GM12878 (cell line): Measurements from ENCODE around the gene CEP128. TPM values are rescaled to one million over a fixed set of nuclear protein-coding genes. Genes with fewer than 3 reads are reported as not detected.

Source experiments
- ATAC-seq: fragments of 200-7000 bp; cut with Tn5 transposase; 3 replicates; pipeline ENCODE4 v1.9.1; 2020; ENCODE audit warnings: mild to moderate bottlenecking, moderate library complexity
- BruUV-seq: library from RNA; stranded (reverse); fragments of 400-500 nt; replicated peaks from 2 replicates; lab custom pipeline; 2021; lab: Mats Ljungman, UMichigan
- CTCF ChIA-PET: fragments of 300-600 bp; sonication (Branson Sonifier 250); formaldehyde crosslinking; extraction: SDS; loops from one replicate; lab custom pipeline; 2021; ENCODE audit warnings: inconsistent platforms; lab: Yijun Ruan, JAX
- POLR2A ChIA-PET: fragments of 350-600 bp; formaldehyde crosslinking; extraction: SDS; loops from one replicate; lab custom pipeline; 2021; ENCODE audit warnings: inconsistent platforms; lab: Charles Lee
- RAD21 ChIA-PET: fragments of 300-600 bp; sonication (Branson Sonifier 250); formaldehyde crosslinking; loops from one replicate; lab custom pipeline; 2023; ENCODE audit warnings: antibody characterized with exemption; ENCODE audit not compliant: unreplicated experiment; lab: Charles Lee
- SMC1A ChIA-PET: fragments of 300-600 bp; sonication (Branson Sonifier 250); formaldehyde crosslinking; loops from one replicate; lab custom pipeline; 2023; ENCODE audit not compliant: unreplicated experiment, uncharacterized antibody; lab: Charles Lee
- DNase-seq: peaks from one replicate; pipeline ENCODE4 v3.0.0-alpha.2; 2011; ENCODE audit warnings: low read depth, low spot score
- FAIRE-seq: peaks from 3 replicates; lab custom pipeline; 2011; peaks lifted over from hg19 to GRCh38; lab: Jason Lieb, UNC
- H2AFZ ChIP-seq: 2 replicates; pipeline ENCODE4 v1.6.0; 2011; ENCODE audit warnings: low read depth, low read length, control low read depth; ENCODE audit not compliant: control insufficient read depth
- H3K27ac ChIP-seq: 2 replicates; pipeline ENCODE4 v1.5.1; 2011; ENCODE audit warnings: control low read depth; ENCODE audit not compliant: control insufficient read depth, insufficient read depth
- H3K27me3 ChIP-seq, 2 experiments: replicated peaks in 1 of 2; 2 replicates each; pipeline versions ENCODE4 v1.6.0 to v1.6.1; 2011; ENCODE audit warnings: low read length in 1 of 2; ENCODE audit not compliant: control insufficient read depth in 2 of 2, insufficient read depth in 2 of 2
- H3K36me3 ChIP-seq, 2 experiments: 2 replicates each; pipeline ENCODE4 v1.5.1; 2011; ENCODE audit warnings: low read length in 1 of 2; ENCODE audit not compliant: control insufficient read depth in 2 of 2, insufficient read depth in 2 of 2
- H3K4me1 ChIP-seq: 2 replicates; pipeline ENCODE4 v1.6.1; 2011; ENCODE audit warnings: mild to moderate bottlenecking, low read length, moderate library complexity, mixed read lengths; ENCODE audit not compliant: control insufficient read depth, insufficient read depth
- H3K4me2 ChIP-seq: 2 replicates; pipeline ENCODE4 v1.6.0; 2011; ENCODE audit warnings: control low read depth; ENCODE audit not compliant: control insufficient read depth, insufficient read depth
- H3K4me3 ChIP-seq: fragments of 200-600 bp; sonication (generic); 2 replicates; pipeline ENCODE4 v1.5.1; 2016
- H3K79me2 ChIP-seq: 2 replicates; pipeline ENCODE4 v1.6.0; 2011; ENCODE audit warnings: low read length; ENCODE audit not compliant: control insufficient read depth, insufficient read depth
- H3K9ac ChIP-seq: 2 replicates; pipeline ENCODE4 v1.8.0; 2011; ENCODE audit warnings: low read length, control low read depth, mixed read lengths; ENCODE audit not compliant: control insufficient read depth, insufficient read depth
- H3K9me3 ChIP-seq: replicated peaks from 3 replicates; pipeline ENCODE4 v1.5.1; 2011; ENCODE audit warnings: mild to moderate bottlenecking, low read length; ENCODE audit not compliant: control insufficient read depth, insufficient read depth
- H4K20me1 ChIP-seq: 2 replicates; pipeline ENCODE4 v1.6.0; 2011; ENCODE audit not compliant: control insufficient read depth, insufficient read depth
- ATF3 ChIP-seq: IDR thresholded peaks from 2 replicates; pipeline ENCODE4 v1.6.1; 2011; ENCODE audit warnings: low read depth, mild to moderate bottlenecking, low read length, moderate library complexity, borderline replicate concordance; ENCODE audit errors: extremely low read depth
- BMI1 ChIP-seq: fragments of 450-650 bp; IDR thresholded peaks from 2 replicates; pipeline ENCODE4 v1.6.1; 2016; ENCODE audit warnings: mild to moderate bottlenecking, moderate library complexity, borderline replicate concordance
- CBX3 ChIP-seq: fragments of 200-600 bp; sonication (generic); IDR thresholded peaks from 2 replicates; pipeline ENCODE4 v1.6.1; 2016; ENCODE audit warnings: low read depth, borderline replicate concordance
- CTCF ChIP-seq, 3 experiments: IDR thresholded peaks in 2 of 3; conservative IDR thresholded peaks in 1 of 3; 2 replicates each; pipeline ENCODE4 v1.5.1; 2011; ENCODE audit warnings: low read depth in 3 of 3, low read length in 3 of 3, mild to moderate bottlenecking in 3 of 3, control low read depth in 2 of 3, moderate library complexity in 2 of 3, inconsistent platforms in 1 of 3, mixed read lengths in 1 of 3; ENCODE audit not compliant: control insufficient read depth in 2 of 3, insufficient read depth in 1 of 3; ENCODE audit errors: extremely low read depth in 1 of 3
- IRF5 ChIP-seq: fragments of 450-650 bp; IDR thresholded peaks from 2 replicates; pipeline ENCODE4 v1.6.1; 2017; ENCODE audit warnings: borderline replicate concordance
- SMAD5 ChIP-seq: IDR thresholded peaks from 2 replicates; pipeline ENCODE4 v1.6.1; 2016; ENCODE audit warnings: antibody characterized with exemption, low read depth
- SP1 ChIP-seq: IDR thresholded peaks from one replicate; pipeline ENCODE4 v1.6.1; 2011; ENCODE audit warnings: low read depth, low read length
- STAT1 ChIP-seq: fragments of 450-650 bp; conservative IDR thresholded peaks from 2 replicates; pipeline ENCODE4 v1.6.1; 2014; ENCODE audit warnings: antibody characterized with exemption, mild to moderate bottlenecking
- ZNF687 ChIP-seq: fragments of 450-650 bp; IDR thresholded peaks from 2 replicates; pipeline ENCODE4 v1.6.1; 2017; ENCODE audit warnings: mild to moderate bottlenecking, moderate library complexity
- WGBS: methylation state at CpG from one replicate; pipeline ENCODE4 v1.1.6; 2016; ENCODE audit warnings: low lambda C conversion rate; ENCODE audit not compliant: insufficient replicate concordance, insufficient coverage; ENCODE audit errors: missing lambda C conversion rate; 5-methylcytosine and 5-hydroxymethylcytosine counted together
- in situ Hi-C: fragments of 300-500 bp; cut with MboI; formaldehyde crosslinking; loops from 9 replicates; pipeline ENCODE4 v1.14.3; 2018; ENCODE audit warnings: mixed read lengths
- intact Hi-C: fragments of 100-400 bp; cut with micrococcal nuclease; formaldehyde crosslinking; loops from one replicate; pipeline ENCODE4 v1.14.2; 2022; ENCODE audit not compliant: unreplicated experiment
- polyA plus RNA-seq, 11 experiments: library from polyadenylated mRNA; depleted of rRNA in 4 of 11; unstranded in 6 of 11; stranded (reverse) in 5 of 11; fragments of >200 nt; fragmentation: Nextera tagmentation in 4 of 11; fragmentation: Illumina TruSeq in 1 of 11; extraction: Ambion mirVana in 4 of 11; extraction: Trizol in 1 of 11; gene quantifications; 1 replicate in 1 of 11; 2 replicates in 10 of 11; pipeline versions ENCODE4 v1.2.1 to v1.2.3, GENCODE V29; 2011 to 2016; ENCODE audit warnings: inconsistent platforms in 2 of 11, missing spikeins in 2 of 11, low read depth in 1 of 11
- total RNA-seq, 4 experiments: library from RNA; depleted of rRNA in 3 of 4; stranded (reverse); fragments of >200 nt in 3 of 4; fragmentation: Illumina TruSeq in 1 of 4; extraction: Trizol in 1 of 4; gene quantifications; 2 replicates each; pipeline versions ENCODE4 v1.2.1 to v1.2.3, GENCODE V29; 2013 to 2021

Gene CEP128
- total and polyA plus RNA-seq, 10 of the 15 experiments (the other 5 are each of a cell fraction or from before 2014, with no cell fraction given), result 1.1 to 6.7 (median 3.4) TPM

- 69% methylated on average over 3 of the region's 3 CpGs for WGBS
- FAIRE-seq (no peak), ATAC-seq (no peak), DNase-seq (no peak)
- Histone ChIP-seq H3K27ac (no peak overlapping the region), H3K36me3 (no peaks in the 10 kb centered on the region), H3K4me1 (no peaks in the 10 kb centered on the region), H3K4me2 (no peak overlapping the region), H3K9ac (no peak overlapping the region), H2AFZ (no peak overlapping the region), H3K27me3 (no peaks in the 10 kb centered on the region), H3K79me2 (no peaks in the 10 kb centered on the region), H3K9me3 (no peaks in the 10 kb centered on the region; the same call in 2 of the 3 replicates), H3K4me3 (no peak overlapping the region), H4K20me1 (no peaks in the 10 kb centered on the region)
- ChIA-PET RAD21 (no interaction called here), POLR2A (interaction anchor here (0.6 kb wide), 1 partner anchor 60 kb away, joined by 3 read pairs; no protein-coding TSS in a partner anchor), SMC1A (no interaction called here), CTCF (no interaction called here)
- in situ Hi-C loops (no loop called here), intact Hi-C loops (no loop called here)
- no peak for TF ChIP-seq SMAD5
- TF ChIP-seq SP1, result no peak
- no TSS peak for BruUV-seq
Measured at GRCh38 chr14:80678436-80678835, 263.1 kb downstream of the CEP128 start.

- intact Hi-C loops, result no loop called here
- FAIRE-seq, result no peak
- no peaks in the 10 kb centered on the region for H3K27me3 ChIP-seq
- no peak for ATAC-seq
- H3K4me3 ChIP-seq, result no peak overlapping the region
- WGBS, result 50% methylated on average over 2 of the region's 2 CpGs
- no peak for DNase-seq
- H3K79me2 ChIP-seq, result no peaks in the 10 kb centered on the region
- no peak overlapping the region for H2AFZ ChIP-seq
- no peak overlapping the region for H3K27ac ChIP-seq
- in situ Hi-C loops, result no loop called here
- H3K4me1 ChIP-seq, result no peaks in the 10 kb centered on the region
- ChIA-PET CTCF (no interaction called here), POLR2A (no interaction called here), SMC1A (no interaction called here), RAD21 (no interaction called here)
- H3K9me3 ChIP-seq, result no peaks in the 10 kb centered on the region
- no peak overlapping the region for H3K9ac ChIP-seq
- H3K36me3 ChIP-seq, result no peaks in the 10 kb centered on the region
- no peak overlapping the region for H3K4me2 ChIP-seq
- no TSS peak for BruUV-seq
- H4K20me1 ChIP-seq, result no peaks in the 10 kb centered on the region
- TF ChIP-seq IRF5, result no peak
- no peak for TF ChIP-seq CBX3
- TF ChIP-seq CTCF (IDR thresholded peaks at IDR 0.05 in 2 of 3, conservative IDR thresholded peaks at IDR 0.05 in 1 of 3; ENCODE audit: control insufficient read depth in 2 of 3, extremely low read depth in 1 of 3, insufficient read depth in 1 of 3, low read depth in 3 of 3, low read length in 3 of 3), result no peak
- TF ChIP-seq ATF3, result no peak
- TF ChIP-seq BMI1, result no peak
- no peak for TF ChIP-seq ZNF687
- no peak for TF ChIP-seq STAT1
Measured at GRCh38 chr14:80669426-80669825, 272.1 kb downstream of the CEP128 start.
